Astrocyte of the spinal cord (primary cell): Measurements from ENCODE around the gene STOX1.
A peak's percentile ranks its signal among the peaks of the same experiment; 100 is the strongest.
"Not testable (repeated sequence)": the region's sequence is repeated elsewhere in the genome, so short reads cannot be mapped to it uniquely, and the experiment has no call there.

Experiments
- DNase-seq: peaks from one replicate; pipeline ENCODE4 v3.0.0; 2011; ENCODE audit warnings: low read depth, low spot score
- H3K4me3 ChIP-seq: 2 replicates; pipeline ENCODE4 v1.5.1; 2011; ENCODE audit warnings: low read depth, mild to moderate bottlenecking, low read length, moderate library complexity
- in situ Hi-C: cut with HindIII; loops from 2 replicates; pipeline ENCODE4 v1.10.0; 2017; ENCODE audit warnings: low sequenced_read_pairs
- TF ChIP-seq, protein P1 (sequence below): IDR thresholded peaks from 2 replicates; pipeline ENCODE4 v1.5.1; 2012; ENCODE audit warnings: low read depth, mild to moderate bottlenecking, low read length, inconsistent platforms

The STOX1 gene

DNA sequence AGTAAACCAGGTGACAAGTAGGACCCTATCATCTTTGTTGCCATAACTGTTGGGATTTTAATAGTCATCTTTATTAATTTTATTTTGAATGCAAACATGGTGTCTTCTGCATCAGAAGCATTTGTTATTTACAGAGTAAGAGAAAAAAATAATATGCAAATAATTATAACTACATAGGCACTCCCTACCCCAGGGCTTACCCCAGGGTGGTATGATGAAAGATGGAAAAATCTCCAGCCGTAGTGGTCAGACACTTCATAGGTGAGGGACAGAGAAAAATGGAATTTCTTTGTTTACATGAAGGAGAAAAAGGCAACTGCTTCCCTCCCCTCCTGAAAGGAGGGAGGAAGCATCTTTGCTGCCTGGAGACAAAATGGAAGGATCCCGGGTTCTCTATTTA, 29.7 kb downstream of the STOX1 start:
- in situ Hi-C loops, result no loop called here
- no peak for DNase-seq
- no peak overlapping the region for H3K4me3 ChIP-seq
- TF ChIP-seq, protein P1, sequence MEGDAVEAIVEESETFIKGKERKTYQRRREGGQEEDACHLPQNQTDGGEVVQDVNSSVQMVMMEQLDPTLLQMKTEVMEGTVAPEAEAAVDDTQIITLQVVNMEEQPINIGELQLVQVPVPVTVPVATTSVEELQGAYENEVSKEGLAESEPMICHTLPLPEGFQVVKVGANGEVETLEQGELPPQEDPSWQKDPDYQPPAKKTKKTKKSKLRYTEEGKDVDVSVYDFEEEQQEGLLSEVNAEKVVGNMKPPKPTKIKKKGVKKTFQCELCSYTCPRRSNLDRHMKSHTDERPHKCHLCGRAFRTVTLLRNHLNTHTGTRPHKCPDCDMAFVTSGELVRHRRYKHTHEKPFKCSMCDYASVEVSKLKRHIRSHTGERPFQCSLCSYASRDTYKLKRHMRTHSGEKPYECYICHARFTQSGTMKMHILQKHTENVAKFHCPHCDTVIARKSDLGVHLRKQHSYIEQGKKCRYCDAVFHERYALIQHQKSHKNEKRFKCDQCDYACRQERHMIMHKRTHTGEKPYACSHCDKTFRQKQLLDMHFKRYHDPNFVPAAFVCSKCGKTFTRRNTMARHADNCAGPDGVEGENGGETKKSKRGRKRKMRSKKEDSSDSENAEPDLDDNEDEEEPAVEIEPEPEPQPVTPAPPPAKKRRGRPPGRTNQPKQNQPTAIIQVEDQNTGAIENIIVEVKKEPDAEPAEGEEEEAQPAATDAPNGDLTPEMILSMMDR, result no peak

DNA sequence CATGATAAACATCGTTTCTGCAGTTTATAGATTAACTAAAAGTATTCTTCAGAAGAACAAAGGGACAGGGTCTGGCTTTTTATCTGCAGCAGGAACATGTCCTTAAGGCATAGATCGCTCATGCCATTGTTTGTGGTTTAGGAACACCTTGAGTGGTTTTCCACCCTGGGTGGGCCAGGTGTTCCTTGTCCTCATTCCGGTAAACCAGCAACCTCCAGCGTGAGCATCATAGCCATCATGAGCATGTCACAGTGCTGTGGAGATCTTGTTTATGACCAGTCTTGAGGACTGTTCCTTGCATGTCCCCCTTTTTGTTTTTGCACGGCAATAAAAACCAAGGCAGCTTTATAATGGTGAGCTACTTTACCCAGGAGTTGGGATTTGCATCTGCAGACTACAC, 33.9 kb downstream of the STOX1 start:
- DNase-seq, result peak; percentile 25
- in situ Hi-C loops, result no loop called here
- no peak overlapping the region for H3K4me3 ChIP-seq
- TF ChIP-seq, protein P1, result no peak

DNA sequence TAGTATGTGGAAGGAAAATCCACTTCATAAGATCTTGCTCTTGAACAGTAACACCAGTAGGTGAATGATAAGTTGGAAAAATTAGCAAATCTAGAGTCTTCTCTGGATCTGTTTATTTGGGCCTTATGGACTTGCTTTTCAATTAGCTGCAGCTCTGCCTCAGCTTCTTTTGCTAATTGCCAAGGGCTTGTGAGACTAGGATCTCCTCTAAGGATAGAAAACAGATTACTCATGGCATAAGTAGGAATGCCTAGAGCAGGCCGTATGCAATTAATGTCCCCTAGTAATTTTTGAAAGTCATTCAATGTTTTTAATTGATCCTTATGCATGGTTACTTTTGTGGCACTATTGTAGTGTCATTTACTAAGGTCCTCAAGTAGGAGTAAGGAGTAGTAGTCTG, 37.3 kb downstream of the STOX1 start:
- in situ Hi-C loops, result no loop called here
- no peak for DNase-seq
- no peak overlapping the region for H3K4me3 ChIP-seq
- TF ChIP-seq, protein P1, result no peak

DNA sequence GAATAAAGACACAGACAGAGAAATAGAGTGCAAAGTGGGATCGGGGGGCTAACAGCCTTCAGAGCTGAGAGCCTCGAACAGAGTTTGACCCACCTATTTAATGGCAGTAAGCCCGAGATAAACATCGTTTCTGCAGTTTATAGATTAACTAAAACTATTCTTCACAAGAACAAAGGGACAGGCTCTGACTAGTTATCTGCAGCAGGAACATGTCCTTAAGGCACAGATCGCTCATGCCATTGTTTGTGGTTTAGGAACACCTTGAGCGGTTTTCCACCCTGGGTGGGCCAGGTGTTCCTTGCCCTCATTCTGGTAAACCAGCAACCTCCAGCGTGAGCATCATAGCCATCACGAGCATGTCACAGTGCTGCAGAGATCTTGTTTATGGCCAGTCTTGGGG, 40.8 kb downstream of the STOX1 start:
- DNase-seq, in situ Hi-C loops, H3K4me3 ChIP-seq: not testable (repeated sequence)

DNA sequence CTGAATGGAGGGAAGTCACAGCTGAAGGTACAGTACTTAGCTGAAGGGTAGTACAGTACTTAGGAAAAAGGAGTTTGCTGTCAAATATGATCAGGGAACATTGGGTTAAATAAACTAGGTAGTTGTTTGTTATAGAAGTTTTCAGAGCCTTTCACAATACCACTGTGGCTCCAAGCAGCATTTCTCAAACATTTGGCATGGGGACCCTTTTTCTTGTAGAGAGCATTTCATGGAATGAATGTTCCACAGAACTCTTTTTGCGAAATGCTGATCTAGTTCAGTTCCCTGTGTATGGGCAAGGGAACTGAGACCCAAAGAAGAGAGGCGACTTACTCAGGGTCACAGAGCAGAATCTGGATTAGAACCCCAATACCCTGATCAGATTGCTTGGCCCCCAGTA, 42.3 kb downstream of the STOX1 start:
- H3K4me3 ChIP-seq, result no peak overlapping the region
- in situ Hi-C loops, result no loop called here
- DNase-seq, result no peak
- TF ChIP-seq, protein P1, result no peak

DNA sequence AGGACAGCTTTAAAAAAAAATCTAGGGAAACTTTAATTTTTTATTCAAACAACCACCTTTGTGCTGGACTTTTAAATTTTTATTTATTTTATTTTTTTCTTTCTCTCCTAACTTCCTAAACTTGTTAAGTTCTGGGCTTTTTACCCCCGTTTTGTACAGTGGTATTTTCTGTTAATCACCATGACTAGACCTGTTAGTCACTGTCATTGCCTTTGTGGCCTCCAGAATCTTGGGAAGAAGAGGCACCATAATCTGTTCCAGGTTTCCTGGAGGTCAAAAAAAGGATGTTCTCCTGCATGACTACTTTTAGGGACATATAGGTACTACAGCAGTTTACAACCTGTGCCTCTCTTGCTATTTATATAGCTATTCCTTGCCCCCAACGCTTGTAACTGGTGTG, 42.7 kb downstream of the STOX1 start:
- in situ Hi-C loops, result no loop called here
- no peak overlapping the region for H3K4me3 ChIP-seq
- no peak for DNase-seq
- TF ChIP-seq, protein P1, result no peak

DNA sequence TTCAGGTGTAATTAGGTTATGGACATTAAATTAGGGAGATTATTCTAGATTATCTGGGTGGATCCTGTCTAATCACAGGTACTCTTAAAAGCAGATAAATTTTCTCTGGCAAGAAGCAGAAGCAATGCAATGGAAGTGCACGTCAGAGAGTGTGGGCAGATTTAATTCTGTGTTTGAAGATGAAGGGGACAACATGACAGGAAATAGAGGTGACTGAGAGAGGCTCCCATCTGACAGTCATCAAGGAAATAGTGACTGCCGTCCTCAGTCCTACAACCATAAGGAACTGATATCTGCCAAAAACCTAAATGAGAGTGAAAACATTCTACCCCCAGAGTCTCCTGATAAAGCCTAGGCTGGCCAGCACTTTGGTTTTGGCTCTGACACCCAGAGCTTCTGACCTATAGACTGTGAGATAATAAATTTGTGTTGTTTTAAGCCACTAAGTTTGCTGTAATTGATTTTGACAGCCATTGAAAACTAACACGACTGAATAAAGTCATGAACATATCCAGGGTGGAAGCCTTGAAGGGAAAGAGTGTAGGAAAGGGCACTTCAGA, 43.3 kb downstream of the STOX1 start:
- in situ Hi-C loops, result no loop called here
- H3K4me3 ChIP-seq, result no peak overlapping the region
- no peak for DNase-seq
- TF ChIP-seq, protein P1, result no peak
